Panc1 (cell line): Measurements from ENCODE around the gene OR11A1. TPM values are rescaled to one million over a fixed set of nuclear protein-coding genes. Genes with fewer than 3 reads are reported as not detected.

Experiments
- ATAC-seq: fragments of 200-7000 bp; cut with Tn5 transposase; 2 replicates; pipeline ENCODE4 v1.9.1; 2020; ENCODE audit warnings: mild to moderate bottlenecking, moderate library complexity
- BruUV-seq: library from RNA; stranded (reverse); fragments of 400-500 nt; replicated peaks from 2 replicates; lab custom pipeline; 2021; lab: Mats Ljungman, UMichigan
- CTCF ChIA-PET: fragments of 300-600 bp; sonication (Branson Sonifier 250); formaldehyde crosslinking; loops from one replicate; lab custom pipeline; 2022; ENCODE audit warnings: antibody characterized with exemption; lab: Charles Lee
- POLR2A ChIA-PET: fragments of 300-600 bp; sonication (Branson Sonifier 250); formaldehyde crosslinking; loops from one replicate; lab custom pipeline; 2022; ENCODE audit warnings: antibody characterized with exemption; lab: Charles Lee
- DNase-seq: peaks from one replicate; pipeline ENCODE4 v3.0.0-alpha.2; 2010; ENCODE audit warnings: low read depth, low spot score
- H3K27ac ChIP-seq: 2 replicates; pipeline ENCODE4 v1.5.1; 2011; ENCODE audit warnings: mild to moderate bottlenecking, low read length, inconsistent platforms
- H3K27me3 ChIP-seq: fragments of 200-500 bp; sonication (Bioruptor generic); 2 replicates; pipeline ENCODE4 v1.6.0; 2014; ENCODE audit warnings: low read length, inconsistent platforms; ENCODE audit not compliant: control insufficient read depth, insufficient read depth
- H3K36me3 ChIP-seq: fragments of 200-500 bp; sonication (Bioruptor generic); 2 replicates; pipeline ENCODE4 v1.5.1; 2014; ENCODE audit warnings: inconsistent platforms, mild to moderate bottlenecking, low read length, moderate library complexity; ENCODE audit not compliant: control insufficient read depth, insufficient read depth
- H3K4me1 ChIP-seq: 2 replicates; pipeline ENCODE4 v1.5.1; 2011; ENCODE audit warnings: inconsistent platforms, mild to moderate bottlenecking, low read length, moderate library complexity; ENCODE audit not compliant: control insufficient read depth, insufficient read depth
- H3K4me3 ChIP-seq, 2 experiments: 2 replicates each; pipeline ENCODE4 v1.5.1; 2011 to 2012; ENCODE audit warnings: low read depth in 2 of 2, low read length in 2 of 2, mild to moderate bottlenecking in 2 of 2, inconsistent platforms in 1 of 2, moderate library complexity in 1 of 2
- H3K9me3 ChIP-seq: fragments of 200-500 bp; sonication (Bioruptor generic); 2 replicates; pipeline ENCODE4 v1.5.1; 2014; ENCODE audit warnings: low read depth, mild to moderate bottlenecking, inconsistent platforms, low read length, moderate library complexity; ENCODE audit not compliant: control insufficient read depth, insufficient read depth
- POLR2AphosphoS5 ChIP-seq: IDR thresholded peaks from 2 replicates; pipeline ENCODE4 v1.6.1; 2012; ENCODE audit warnings: mild to moderate bottlenecking, low read depth, low read length, moderate library complexity
- SIN3A ChIP-seq: IDR thresholded peaks from 2 replicates; pipeline ENCODE4 v1.6.1; 2012; ENCODE audit warnings: low read depth, mild to moderate bottlenecking, low read length, moderate library complexity, borderline replicate concordance; ENCODE audit not compliant: insufficient read depth
- TCF7L2 ChIP-seq: IDR thresholded peaks from 2 replicates; pipeline ENCODE4 v1.6.1; 2011; ENCODE audit warnings: mild to moderate bottlenecking, low read depth, low read length, inconsistent platforms
- in situ Hi-C: cut with HindIII; loops from 2 replicates; pipeline ENCODE4 v1.10.0; 2016; ENCODE audit warnings: low sequenced_read_pairs, low pct_unique_long_range_greater_than_20kb
- intact Hi-C: fragments of 100-400 bp; cut with micrococcal nuclease; formaldehyde crosslinking; loops from one replicate; pipeline ENCODE4 v1.10.0; 2022; ENCODE audit not compliant: unreplicated experiment
- total RNA-seq: library from RNA; stranded (reverse); gene quantifications from one replicate; pipeline ENCODE4 v1.2.1, GENCODE V29; 2021; ENCODE audit not compliant: unreplicated experiment
- TF ChIP-seq, protein P1 (sequence below), 2 experiments: IDR thresholded peaks; 2 replicates each; pipeline ENCODE4 v1.6.1; 2011 to 2012; ENCODE audit warnings: low read depth in 2 of 2, control low read depth in 1 of 2, low read length in 1 of 2, mild to moderate bottlenecking in 1 of 2, moderate library complexity in 1 of 2; ENCODE audit not compliant: insufficient read depth in 1 of 2
- TF ChIP-seq, protein P2 (sequence below): fragments of 450-650 bp; IDR thresholded peaks from 2 replicates; pipeline ENCODE4 v1.5.1; 2017; ENCODE audit warnings: mild to moderate bottlenecking

Gene OR11A1
- total RNA-seq, 1 experiment from 2014 or later: not detected

DNA sequence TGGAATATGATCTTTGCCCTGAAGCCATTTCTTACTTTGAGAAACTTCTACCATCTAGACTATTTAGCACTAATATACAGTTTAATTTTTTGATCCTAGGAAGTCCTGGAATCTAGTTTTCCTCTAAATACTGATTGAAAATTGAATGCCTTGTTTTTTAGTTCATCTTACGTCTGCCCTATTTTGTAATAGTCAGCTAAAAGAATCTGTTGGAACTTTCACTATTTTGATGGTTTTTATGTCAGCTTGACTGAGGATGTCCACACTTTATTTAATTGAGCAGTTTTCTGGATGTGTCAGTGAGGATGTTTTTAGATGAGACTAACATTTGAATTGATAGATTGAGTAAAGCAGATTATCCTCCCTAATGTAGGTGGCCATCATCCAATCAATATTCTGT lies 53.1 kb downstream of the OR11A1 start:
- no TSS peak for BruUV-seq
- in situ Hi-C loops: no loop called here

DNA sequence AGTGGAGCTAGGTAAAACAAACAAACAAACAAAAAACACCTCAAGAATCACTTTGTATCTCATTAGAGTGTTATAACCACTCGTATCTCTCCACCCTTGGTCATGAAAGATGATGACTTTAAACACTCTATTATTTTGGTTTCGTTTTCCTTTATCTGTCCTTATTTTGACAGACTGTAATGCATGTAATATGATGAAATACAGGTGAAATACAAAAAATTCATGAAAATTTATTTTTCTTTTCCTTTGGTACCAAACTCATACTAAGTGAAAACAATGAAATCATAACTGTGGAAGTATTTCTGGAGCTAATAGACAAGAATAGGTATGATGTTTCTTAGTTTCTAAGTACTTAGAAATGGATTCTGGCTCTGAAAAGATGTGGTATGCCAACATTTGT lies 57.3 kb downstream of the OR11A1 start:
- BruUV-seq: no TSS peak
- ChIA-PET POLR2A (no interaction called here), CTCF (no interaction called here)
- intact Hi-C loops: no loop called here
- Histone ChIP-seq H3K27me3 (peaks cover 2% of the 10 kb centered on the region; the same call in 1 of the 2 replicates), H3K4me3 (no peak overlapping the region), H3K36me3 (no peaks in the 10 kb centered on the region), H3K9me3 (no peaks in the 10 kb centered on the region), H3K4me1 (no peaks in the 10 kb centered on the region), H3K27ac (no peak overlapping the region)
- ATAC-seq (no peak), DNase-seq (no peak)
- TF ChIP-seq, protein P1, sequence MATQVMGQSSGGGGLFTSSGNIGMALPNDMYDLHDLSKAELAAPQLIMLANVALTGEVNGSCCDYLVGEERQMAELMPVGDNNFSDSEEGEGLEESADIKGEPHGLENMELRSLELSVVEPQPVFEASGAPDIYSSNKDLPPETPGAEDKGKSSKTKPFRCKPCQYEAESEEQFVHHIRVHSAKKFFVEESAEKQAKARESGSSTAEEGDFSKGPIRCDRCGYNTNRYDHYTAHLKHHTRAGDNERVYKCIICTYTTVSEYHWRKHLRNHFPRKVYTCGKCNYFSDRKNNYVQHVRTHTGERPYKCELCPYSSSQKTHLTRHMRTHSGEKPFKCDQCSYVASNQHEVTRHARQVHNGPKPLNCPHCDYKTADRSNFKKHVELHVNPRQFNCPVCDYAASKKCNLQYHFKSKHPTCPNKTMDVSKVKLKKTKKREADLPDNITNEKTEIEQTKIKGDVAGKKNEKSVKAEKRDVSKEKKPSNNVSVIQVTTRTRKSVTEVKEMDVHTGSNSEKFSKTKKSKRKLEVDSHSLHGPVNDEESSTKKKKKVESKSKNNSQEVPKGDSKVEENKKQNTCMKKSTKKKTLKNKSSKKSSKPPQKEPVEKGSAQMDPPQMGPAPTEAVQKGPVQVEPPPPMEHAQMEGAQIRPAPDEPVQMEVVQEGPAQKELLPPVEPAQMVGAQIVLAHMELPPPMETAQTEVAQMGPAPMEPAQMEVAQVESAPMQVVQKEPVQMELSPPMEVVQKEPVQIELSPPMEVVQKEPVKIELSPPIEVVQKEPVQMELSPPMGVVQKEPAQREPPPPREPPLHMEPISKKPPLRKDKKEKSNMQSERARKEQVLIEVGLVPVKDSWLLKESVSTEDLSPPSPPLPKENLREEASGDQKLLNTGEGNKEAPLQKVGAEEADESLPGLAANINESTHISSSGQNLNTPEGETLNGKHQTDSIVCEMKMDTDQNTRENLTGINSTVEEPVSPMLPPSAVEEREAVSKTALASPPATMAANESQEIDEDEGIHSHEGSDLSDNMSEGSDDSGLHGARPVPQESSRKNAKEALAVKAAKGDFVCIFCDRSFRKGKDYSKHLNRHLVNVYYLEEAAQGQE (IDR thresholded peaks at IDR 0.05; ENCODE audit: insufficient read depth in 1 of 2, low read depth in 2 of 2, low read length in 1 of 2): no peak
- no peak for TF ChIP-seq POLR2AphosphoS5
- TF ChIP-seq SIN3A: no peak
- TF ChIP-seq, protein P2, sequence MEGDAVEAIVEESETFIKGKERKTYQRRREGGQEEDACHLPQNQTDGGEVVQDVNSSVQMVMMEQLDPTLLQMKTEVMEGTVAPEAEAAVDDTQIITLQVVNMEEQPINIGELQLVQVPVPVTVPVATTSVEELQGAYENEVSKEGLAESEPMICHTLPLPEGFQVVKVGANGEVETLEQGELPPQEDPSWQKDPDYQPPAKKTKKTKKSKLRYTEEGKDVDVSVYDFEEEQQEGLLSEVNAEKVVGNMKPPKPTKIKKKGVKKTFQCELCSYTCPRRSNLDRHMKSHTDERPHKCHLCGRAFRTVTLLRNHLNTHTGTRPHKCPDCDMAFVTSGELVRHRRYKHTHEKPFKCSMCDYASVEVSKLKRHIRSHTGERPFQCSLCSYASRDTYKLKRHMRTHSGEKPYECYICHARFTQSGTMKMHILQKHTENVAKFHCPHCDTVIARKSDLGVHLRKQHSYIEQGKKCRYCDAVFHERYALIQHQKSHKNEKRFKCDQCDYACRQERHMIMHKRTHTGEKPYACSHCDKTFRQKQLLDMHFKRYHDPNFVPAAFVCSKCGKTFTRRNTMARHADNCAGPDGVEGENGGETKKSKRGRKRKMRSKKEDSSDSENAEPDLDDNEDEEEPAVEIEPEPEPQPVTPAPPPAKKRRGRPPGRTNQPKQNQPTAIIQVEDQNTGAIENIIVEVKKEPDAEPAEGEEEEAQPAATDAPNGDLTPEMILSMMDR: no peak
- no peak for TF ChIP-seq TCF7L2
- in situ Hi-C loops: no loop called here

More for the DNA sequence above, 53.1 kb downstream of the OR11A1 start:
- intact Hi-C loops: no loop called here
- Histone ChIP-seq H3K36me3 (no peaks in the 10 kb centered on the region), H3K9me3 (no peaks in the 10 kb centered on the region), H3K4me1 (no peaks in the 10 kb centered on the region), H3K27ac (no peak overlapping the region), H3K4me3 (no peak overlapping the region), H3K27me3 (no peaks in the 10 kb centered on the region; the same call in 1 of the 2 replicates)
- DNase-seq: no peak
- ChIA-PET CTCF (no interaction called here), POLR2A (no interaction called here)
- no peak for ATAC-seq
- TF ChIP-seq, protein P2: no peak
- TF ChIP-seq, protein P1 (IDR thresholded peaks at IDR 0.05; ENCODE audit: insufficient read depth in 1 of 2, low read depth in 2 of 2, low read length in 1 of 2): no peak
- TF ChIP-seq SIN3A (no peak), POLR2AphosphoS5 (no peak), TCF7L2 (no peak)
